ENCODE measurements around the gene XAF1.

DNA sequence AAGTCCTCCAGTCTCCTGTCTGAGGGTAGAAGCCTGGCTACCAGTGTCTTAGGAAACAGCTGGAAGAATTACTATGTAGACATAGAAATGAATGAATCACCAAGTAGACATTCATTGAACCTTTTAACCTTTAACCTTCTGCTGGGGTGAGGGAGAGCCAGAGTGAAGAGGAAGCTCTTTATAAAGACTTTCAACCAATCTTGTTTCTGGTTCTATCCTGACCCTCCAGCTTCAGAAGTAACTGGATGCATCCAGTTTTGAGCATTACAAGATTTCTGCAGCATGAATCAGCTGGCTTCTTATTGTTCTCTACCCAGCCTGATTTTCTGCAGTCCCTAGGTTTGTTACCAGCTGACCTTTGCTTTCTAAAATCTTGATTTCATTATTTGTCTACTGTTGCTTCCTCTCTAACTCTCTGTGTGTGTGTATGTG, 67.2 kb downstream of the XAF1 start:
- TF ChIP-seq CTCF (conservative IDR thresholded peaks at IDR 0.05; ENCODE audit: low read length), result no peak
- TF ChIP-seq EZH2phosphoT487 (IDR thresholded peaks at IDR 0.05; ENCODE audit: borderline replicate concordance), result no peak

Data from Loucy (cell line).